ENCODE results near the gene CD7. TPM values are rescaled to one million over a fixed set of nuclear protein-coding genes. Genes with fewer than 3 reads are reported as not detected.

CD7 gene
- total and polyA plus RNA-seq, 4 donors, result 0.33 to 3.4 (median 1.7) TPM

DNA sequence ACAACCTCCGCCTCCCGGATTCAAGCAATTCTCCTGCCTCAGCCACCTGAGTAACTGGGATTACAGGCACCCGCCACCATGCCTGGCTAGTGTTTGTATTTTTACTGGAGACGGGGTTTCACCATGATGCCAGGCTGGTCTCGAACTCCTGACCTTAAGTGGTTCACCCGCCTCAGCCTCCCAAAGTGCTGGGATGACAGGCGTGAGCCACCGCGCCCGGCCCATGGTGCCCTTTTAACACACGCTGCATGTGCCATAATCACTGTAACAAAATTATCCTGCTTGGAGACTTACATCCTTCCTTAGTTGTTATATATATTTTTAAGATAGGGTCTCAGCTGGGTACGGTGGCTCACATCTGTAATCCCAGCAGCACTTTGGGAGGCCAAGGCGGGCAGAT lies 5.4 kb downstream of the CD7 start:
- H3K27ac ChIP-seq (ENCODE audit: low read depth in 1 of 2, low read length in 2 of 2), result no peak overlapping the region
- no peaks in the 10 kb centered on the region for H3K4me1 ChIP-seq (ENCODE audit: control insufficient read depth in 1 of 2, insufficient read depth in 2 of 2, low read length in 2 of 2)
- ATAC-seq (ENCODE audit: low FRiP score) (no peak), DNase-seq (no peak)
- no peak overlapping the region for H3K4me3 ChIP-seq (ENCODE audit: low read length in 2 of 2)
- intact Hi-C loops (cut with DNase I), result no loop called here
- WGBS, 2 donors, result 85 to 87% methylated on average over 13 of the region's 13 CpGs
- no peaks in the 10 kb centered on the region for H3K9me3 ChIP-seq (ENCODE audit: control insufficient read depth, low read length)
- no peaks in the 10 kb centered on the region for H3K27me3 ChIP-seq (ENCODE audit: control insufficient read depth in 1 of 2, insufficient read depth in 2 of 2, low read length in 1 of 2)
- no peaks in the 10 kb centered on the region for H3K36me3 ChIP-seq (ENCODE audit: control insufficient read depth in 1 of 2, insufficient read depth in 2 of 2, low read length in 1 of 2)

DNA sequence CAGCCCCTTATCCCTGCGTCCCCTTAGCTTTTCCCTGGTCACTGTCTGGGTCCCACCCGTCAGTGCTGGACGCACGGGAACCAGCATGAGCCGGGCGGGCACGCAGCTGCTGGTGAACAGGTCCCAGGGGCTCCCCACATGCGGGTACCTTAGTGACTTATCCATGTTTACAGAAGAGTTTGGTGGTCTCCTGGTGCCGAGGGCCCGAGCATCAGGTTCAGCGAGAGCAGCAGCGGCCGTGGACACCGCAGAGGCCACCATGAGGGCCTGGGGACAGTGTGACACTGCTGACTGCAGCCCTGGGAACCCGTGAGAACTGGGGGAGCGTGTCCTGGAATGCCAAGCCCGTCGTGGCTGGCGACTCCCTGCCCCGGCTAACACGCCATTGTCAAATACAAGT lies 6.5 kb downstream of the CD7 start:
- intact Hi-C loops (cut with DNase I), result no loop called here
- WGBS, 2 donors, result 77 to 82% methylated on average over 21 of the region's 21 CpGs
- no peak overlapping the region for H3K27ac ChIP-seq (ENCODE audit: low read depth in 1 of 2, low read length in 2 of 2)
- no peak overlapping the region for H3K4me3 ChIP-seq (ENCODE audit: low read length in 2 of 2)
- no peaks in the 10 kb centered on the region for H3K9me3 ChIP-seq (ENCODE audit: control insufficient read depth, low read length)
- no peaks in the 10 kb centered on the region for H3K36me3 ChIP-seq (ENCODE audit: control insufficient read depth in 1 of 2, insufficient read depth in 2 of 2, low read length in 1 of 2)
- no peak for DNase-seq
- ATAC-seq (ENCODE audit: low FRiP score), result no peak
- no peaks in the 10 kb centered on the region for H3K27me3 ChIP-seq (ENCODE audit: control insufficient read depth in 1 of 2, insufficient read depth in 2 of 2, low read length in 1 of 2)
- no peaks in the 10 kb centered on the region for H3K4me1 ChIP-seq (ENCODE audit: control insufficient read depth in 1 of 2, insufficient read depth in 2 of 2, low read length in 2 of 2)

DNA sequence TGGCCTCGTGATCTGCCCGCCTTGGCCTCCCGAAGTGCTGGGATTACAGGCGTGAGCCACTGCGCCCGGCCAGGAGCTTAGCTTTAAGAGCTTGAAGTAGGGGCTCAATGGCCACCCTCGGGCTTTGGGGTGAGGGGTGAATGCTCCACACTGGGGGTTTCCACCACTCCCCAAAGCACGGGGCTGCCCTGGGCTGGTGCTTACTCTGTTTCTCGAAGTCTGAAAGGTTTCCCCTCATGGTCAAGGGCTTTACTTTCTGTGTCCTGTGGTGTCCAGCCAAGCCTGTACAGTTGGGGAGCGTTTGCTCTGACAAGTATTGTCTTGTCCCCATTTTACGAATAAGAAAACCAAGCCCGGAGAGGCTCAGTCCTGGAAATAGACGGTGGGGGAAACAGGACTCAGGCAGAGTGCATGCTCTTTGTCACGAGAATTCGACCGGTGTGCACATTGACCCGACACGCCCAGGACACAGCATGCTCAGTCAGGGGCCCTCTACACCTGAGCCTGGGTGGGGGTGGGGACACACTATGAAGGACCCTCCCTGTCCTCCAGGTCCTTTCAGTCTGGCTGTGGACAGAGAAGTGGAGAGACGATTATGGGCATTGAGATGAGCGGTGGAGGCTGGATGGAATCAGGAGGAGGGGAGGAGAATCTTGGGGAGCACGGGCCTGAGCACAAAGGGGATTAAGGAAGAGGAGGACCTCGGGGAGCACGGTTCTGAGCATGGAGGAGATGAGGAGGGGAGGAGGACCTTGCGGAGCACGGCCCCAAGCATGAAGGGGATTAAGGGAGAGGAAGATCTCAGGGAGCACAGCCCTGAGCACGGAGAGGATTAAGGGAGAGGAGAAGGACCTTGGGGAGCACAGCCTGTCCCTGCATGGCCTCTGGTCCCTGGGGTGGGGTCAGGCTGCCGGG lies 7.5 kb downstream of the CD7 start:
- Histone ChIP-seq H3K36me3 (ENCODE audit: control insufficient read depth in 1 of 2, insufficient read depth in 2 of 2, low read length in 1 of 2) (no peaks in the 10 kb centered on the region), H3K4me3 (ENCODE audit: low read length in 2 of 2) (no peak overlapping the region), H3K9me3 (ENCODE audit: control insufficient read depth, low read length) (no peaks in the 10 kb centered on the region), H3K27me3 (ENCODE audit: control insufficient read depth in 1 of 2, insufficient read depth in 2 of 2, low read length in 1 of 2) (no peaks in the 10 kb centered on the region), H3K27ac (ENCODE audit: low read depth in 1 of 2, low read length in 2 of 2) (no peak overlapping the region), H3K4me1 (ENCODE audit: control insufficient read depth in 1 of 2, insufficient read depth in 2 of 2, low read length in 2 of 2) (no peaks in the 10 kb centered on the region)
- WGBS, 2 donors, result 82% methylated on average over 26 to 27 of the region's 27 CpGs
- DNase-seq, result no peak
- intact Hi-C loops (cut with DNase I), result no loop called here
- ATAC-seq (ENCODE audit: low FRiP score), result no peak

- no peak for ATAC-seq (ENCODE audit: low FRiP score)
Observed at GRCh38 chr17:82305727-82306300, 11.6 kb downstream of the CD7 start.

DNA sequence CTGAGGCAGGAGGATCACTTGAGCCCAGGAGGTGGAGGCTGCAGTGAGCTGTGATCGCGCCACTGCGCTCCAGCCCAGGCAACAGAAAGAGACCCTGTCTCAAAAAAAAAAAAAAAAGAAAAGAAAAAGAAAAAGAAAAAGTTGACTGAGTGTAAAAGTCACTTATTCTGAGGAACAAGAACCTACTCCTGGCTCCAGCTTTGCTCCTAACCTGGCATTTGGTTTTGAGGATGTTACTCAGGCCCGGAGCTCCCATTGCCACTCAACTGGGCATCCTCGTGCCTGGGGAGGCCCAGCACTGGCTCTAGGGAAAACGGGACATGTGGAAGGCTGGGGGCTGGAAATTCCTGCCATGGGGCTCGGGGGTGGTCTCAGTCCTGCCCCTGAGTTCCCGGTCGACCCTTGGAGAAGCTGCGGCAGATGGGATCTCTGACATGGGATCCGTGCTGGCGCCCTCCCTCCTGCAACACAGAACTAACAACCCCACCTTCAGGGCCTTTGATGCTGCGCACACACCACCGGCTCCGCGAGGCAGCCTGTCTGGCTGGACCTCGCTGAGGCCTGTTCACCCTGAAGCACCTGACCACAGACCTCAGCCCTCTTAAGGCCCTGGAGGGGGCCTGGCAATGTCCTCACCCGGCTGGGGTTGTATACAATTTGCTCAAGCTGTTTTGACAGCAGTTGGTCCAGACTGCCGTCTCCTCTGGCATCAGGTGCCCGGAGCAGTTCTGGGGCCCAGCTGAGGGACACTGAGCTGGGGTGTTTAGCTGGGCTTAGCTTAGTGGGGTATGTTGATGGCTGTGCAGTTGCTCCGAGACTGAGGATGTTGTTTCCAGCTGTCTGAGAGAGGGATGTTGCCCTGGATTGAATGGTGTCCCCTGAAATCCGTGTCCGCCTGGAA lies 12.3 kb downstream of the CD7 start:
- no peaks in the 10 kb centered on the region for H3K9me3 ChIP-seq (ENCODE audit: control insufficient read depth, low read length)
- DNase-seq (peak in 1 of 2 donors; percentile 38), ATAC-seq (ENCODE audit: low FRiP score) (no peak)
- no peaks in the 10 kb centered on the region for H3K4me1 ChIP-seq (ENCODE audit: control insufficient read depth in 1 of 2, insufficient read depth in 2 of 2, low read length in 2 of 2)
- no peak overlapping the region for H3K4me3 ChIP-seq (ENCODE audit: low read length in 2 of 2)
- H3K27ac ChIP-seq (ENCODE audit: low read depth in 1 of 2, low read length in 2 of 2), result no peak overlapping the region
- WGBS, 2 donors, result 88 to 89% methylated on average over 23 of the region's 23 CpGs
- no peaks in the 10 kb centered on the region for H3K36me3 ChIP-seq (ENCODE audit: control insufficient read depth in 1 of 2, insufficient read depth in 2 of 2, low read length in 1 of 2)
- intact Hi-C loops (cut with DNase I), result no loop called here
- no peaks in the 10 kb centered on the region for H3K27me3 ChIP-seq (ENCODE audit: control insufficient read depth in 1 of 2, insufficient read depth in 2 of 2, low read length in 1 of 2)

More at GRCh38 chr17:82305727-82306300, 11.6 kb downstream of the CD7 start:
- H3K9me3 ChIP-seq (ENCODE audit: control insufficient read depth, low read length), result no peaks in the 10 kb centered on the region
- intact Hi-C loops (cut with DNase I), result no loop called here
- no peaks in the 10 kb centered on the region for H3K4me1 ChIP-seq (ENCODE audit: control insufficient read depth in 1 of 2, insufficient read depth in 2 of 2, low read length in 2 of 2)
- WGBS, 2 donors, result 91 to 92% methylated on average over 20 of the region's 20 CpGs
- DNase-seq, result peak in 1 of 2 donors; percentile 39
- H3K36me3 ChIP-seq (ENCODE audit: control insufficient read depth in 1 of 2, insufficient read depth in 2 of 2, low read length in 1 of 2), result no peaks in the 10 kb centered on the region
- H3K4me3 ChIP-seq (ENCODE audit: low read length in 2 of 2), result no peak overlapping the region
- no peaks in the 10 kb centered on the region for H3K27me3 ChIP-seq (ENCODE audit: control insufficient read depth in 1 of 2, insufficient read depth in 2 of 2, low read length in 1 of 2)
- H3K27ac ChIP-seq (ENCODE audit: low read depth in 1 of 2, low read length in 2 of 2), result no peak overlapping the region

GRCh38 chr17:82303944-82304808 lies 13.2 kb downstream of the CD7 start:
- H3K27me3 ChIP-seq (ENCODE audit: control insufficient read depth in 1 of 2, insufficient read depth in 2 of 2, low read length in 1 of 2), result no peaks in the 10 kb centered on the region
- H3K9me3 ChIP-seq (ENCODE audit: control insufficient read depth, low read length), result no peaks in the 10 kb centered on the region
- H3K27ac ChIP-seq (ENCODE audit: low read depth in 1 of 2, low read length in 2 of 2), result no peak overlapping the region
- H3K4me3 ChIP-seq (ENCODE audit: low read length in 2 of 2), result no peak overlapping the region
- no peaks in the 10 kb centered on the region for H3K36me3 ChIP-seq (ENCODE audit: control insufficient read depth in 1 of 2, insufficient read depth in 2 of 2, low read length in 1 of 2)
- peak; percentile 13 for ATAC-seq (ENCODE audit: low FRiP score)
- intact Hi-C loops (cut with DNase I), result no loop called here
- peak in 1 of 2 donors; percentile 51 for DNase-seq
- H3K4me1 ChIP-seq (ENCODE audit: control insufficient read depth in 1 of 2, insufficient read depth in 2 of 2, low read length in 2 of 2), result no peaks in the 10 kb centered on the region
- WGBS, 2 donors, result 70 to 74% methylated on average over 19 to 26 of the region's 26 CpGs

- H3K4me1 ChIP-seq (ENCODE audit: control insufficient read depth in 1 of 2, insufficient read depth in 2 of 2, low read length in 2 of 2), result no peaks in the 10 kb centered on the region
- H3K9me3 ChIP-seq (ENCODE audit: control insufficient read depth, low read length), result no peaks in the 10 kb centered on the region
- intact Hi-C loops (cut with DNase I), result no loop called here
- H3K27ac ChIP-seq (ENCODE audit: low read depth in 1 of 2, low read length in 2 of 2), result no peak overlapping the region
- no peaks in the 10 kb centered on the region for H3K27me3 ChIP-seq (ENCODE audit: control insufficient read depth in 1 of 2, insufficient read depth in 2 of 2, low read length in 1 of 2)
- H3K36me3 ChIP-seq (ENCODE audit: control insufficient read depth in 1 of 2, insufficient read depth in 2 of 2, low read length in 1 of 2), result no peaks in the 10 kb centered on the region
- H3K4me3 ChIP-seq (ENCODE audit: low read length in 2 of 2), result no peak overlapping the region
- DNase-seq, result peak in 1 of 2 donors; percentile 36
- no peak for ATAC-seq (ENCODE audit: low FRiP score)
- WGBS, 2 donors, result 88 to 89% methylated on average over 35 of the region's 35 CpGs
Observed at GRCh38 chr17:82302991-82303943, 14.1 kb downstream of the CD7 start.

All from aorta (tissue), 5 donors.